ENCODE results near the gene SPECC1L. TPM values are rescaled to one million over a fixed set of nuclear protein-coding genes. Genes with fewer than 3 reads are reported as not detected.

The SPECC1L gene
- total RNA-seq, 1 experiment from 2014 or later: 14.1 TPM

DNA sequence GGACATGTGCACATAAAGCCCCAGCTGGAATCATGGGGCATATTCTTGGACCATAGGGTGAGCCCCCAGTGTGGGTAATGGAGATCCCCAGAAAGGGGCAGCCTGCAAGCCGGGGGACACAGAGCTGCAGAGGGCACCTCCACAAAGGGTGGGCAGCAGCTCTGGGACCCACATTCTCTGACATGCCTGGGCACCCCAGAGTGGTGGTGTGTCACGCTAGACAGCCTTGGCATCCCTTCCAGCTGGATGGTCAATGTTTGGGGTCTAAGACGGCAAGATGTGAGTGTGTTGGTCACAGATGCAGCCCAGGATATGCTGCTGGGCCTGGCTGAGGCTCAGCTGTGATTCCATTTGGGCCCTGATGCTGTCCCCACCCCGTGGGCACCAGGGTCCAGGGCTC, 166.5 kb downstream of the SPECC1L start:
- Histone ChIP-seq H3K9me3 (ENCODE audit: low read length) (no peaks in the 10 kb centered on the region), H3K79me2 (ENCODE audit: low read length) (no peaks in the 10 kb centered on the region), H3K9ac (ENCODE audit: low read length) (no peak overlapping the region), H4K20me1 (ENCODE audit: low read length) (no peaks in the 10 kb centered on the region), H2AFZ (ENCODE audit: low read length) (no peak overlapping the region), H3K4me2 (ENCODE audit: low read length) (no peak overlapping the region), H3F3A (ENCODE audit: low read length, unreplicated experiment) (no peaks in the 10 kb centered on the region), H3K27ac (ENCODE audit: low read length) (no peak overlapping the region), H3K4me1 (ENCODE audit: insufficient read depth, low read length) (peaks cover 3% of the 10 kb centered on the region; the same call in 1 of the 2 replicates), H3K27me3 (ENCODE audit: low read length) (no peaks in the 10 kb centered on the region), H3K4me3 (ENCODE audit: low read length) (no peak overlapping the region), H3K36me3 (ENCODE audit: low read depth, low read length) (no peaks in the 10 kb centered on the region), H3K9me2 (replicated peaks; ENCODE audit: low read length) (no peaks in the 10 kb centered on the region)
- TF ChIP-seq EZH2 (IDR thresholded peaks at IDR 0.05; ENCODE audit: low read length, unreplicated experiment) (no peak), EZH2phosphoT487 (IDR thresholded peaks at IDR 0.05; ENCODE audit: borderline replicate concordance, low read length) (no peak)
- TF ChIP-seq, protein P1, sequence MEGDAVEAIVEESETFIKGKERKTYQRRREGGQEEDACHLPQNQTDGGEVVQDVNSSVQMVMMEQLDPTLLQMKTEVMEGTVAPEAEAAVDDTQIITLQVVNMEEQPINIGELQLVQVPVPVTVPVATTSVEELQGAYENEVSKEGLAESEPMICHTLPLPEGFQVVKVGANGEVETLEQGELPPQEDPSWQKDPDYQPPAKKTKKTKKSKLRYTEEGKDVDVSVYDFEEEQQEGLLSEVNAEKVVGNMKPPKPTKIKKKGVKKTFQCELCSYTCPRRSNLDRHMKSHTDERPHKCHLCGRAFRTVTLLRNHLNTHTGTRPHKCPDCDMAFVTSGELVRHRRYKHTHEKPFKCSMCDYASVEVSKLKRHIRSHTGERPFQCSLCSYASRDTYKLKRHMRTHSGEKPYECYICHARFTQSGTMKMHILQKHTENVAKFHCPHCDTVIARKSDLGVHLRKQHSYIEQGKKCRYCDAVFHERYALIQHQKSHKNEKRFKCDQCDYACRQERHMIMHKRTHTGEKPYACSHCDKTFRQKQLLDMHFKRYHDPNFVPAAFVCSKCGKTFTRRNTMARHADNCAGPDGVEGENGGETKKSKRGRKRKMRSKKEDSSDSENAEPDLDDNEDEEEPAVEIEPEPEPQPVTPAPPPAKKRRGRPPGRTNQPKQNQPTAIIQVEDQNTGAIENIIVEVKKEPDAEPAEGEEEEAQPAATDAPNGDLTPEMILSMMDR (conservative IDR thresholded peaks at IDR 0.05; ENCODE audit: low read depth, low read length): no peak
- no TSS peak for BruUV-seq (replicated peaks)
- ATAC-seq: no peak
- no peak for DNase-seq
- intact Hi-C loops (cut with micrococcal nuclease): loop anchor here (5.0 kb wide), 1 partner anchor 65 kb away; no protein-coding TSS in a partner anchor
- CTCF ChIA-PET: no interaction called here
- POLR2A ChIA-PET (ENCODE audit: unreplicated experiment): interaction anchor here (0.5 kb wide), 1 partner anchor 90 kb away, joined by 4 read pairs; no protein-coding TSS in a partner anchor

DNA sequence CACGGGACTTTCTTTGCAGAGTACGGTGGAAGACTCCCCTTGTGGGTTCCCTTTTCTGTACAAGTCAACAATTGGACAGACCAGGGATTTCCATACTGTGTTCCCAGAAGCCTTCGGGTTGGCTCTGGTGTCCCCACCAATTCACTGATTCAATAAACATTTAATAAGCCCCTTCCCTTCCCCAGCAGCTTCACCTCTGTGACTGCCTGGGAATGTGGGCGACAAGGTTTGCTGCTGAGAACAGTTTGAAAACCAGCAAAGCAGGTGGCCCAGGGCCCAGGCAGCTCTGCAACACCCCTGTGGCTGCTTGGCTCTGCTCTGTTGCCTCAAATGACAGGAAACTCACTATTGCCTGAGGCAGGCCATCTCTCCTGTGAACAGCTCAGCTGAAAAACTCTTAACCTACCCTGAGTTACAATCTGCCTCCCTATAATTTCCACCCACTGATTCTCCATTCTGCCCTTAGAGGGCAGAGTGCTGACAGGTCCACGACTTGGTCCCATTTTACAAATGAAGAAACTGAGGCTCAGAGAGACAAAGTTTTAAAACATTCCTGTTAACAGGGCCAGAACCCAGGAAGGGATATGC, 167.2 kb downstream of the SPECC1L start:
- H3K9me3 ChIP-seq (ENCODE audit: low read length): no peaks in the 10 kb centered on the region
- intact Hi-C loops (cut with micrococcal nuclease): loop anchor here (5.0 kb wide), 1 partner anchor 64 kb away; no protein-coding TSS in a partner anchor
- peaks cover 3% of the 10 kb centered on the region; the same call in 1 of the 2 replicates for H3K4me1 ChIP-seq (ENCODE audit: insufficient read depth, low read length)
- H3K4me2 ChIP-seq (ENCODE audit: low read length): no peak overlapping the region
- H3K9me2 ChIP-seq (replicated peaks; ENCODE audit: low read length): no peaks in the 10 kb centered on the region
- no peaks in the 10 kb centered on the region for H3K79me2 ChIP-seq (ENCODE audit: low read length)
- no peaks in the 10 kb centered on the region for H4K20me1 ChIP-seq (ENCODE audit: low read length)
- no TSS peak for BruUV-seq (replicated peaks)
- H3K4me3 ChIP-seq (ENCODE audit: low read length): no peak overlapping the region
- no peak overlapping the region for H3K27ac ChIP-seq (ENCODE audit: low read length)
- no peaks in the 10 kb centered on the region for H3F3A ChIP-seq (ENCODE audit: low read length, unreplicated experiment)
- no peaks in the 10 kb centered on the region for H3K36me3 ChIP-seq (ENCODE audit: low read depth, low read length)
- ATAC-seq (peak; percentile 51), DNase-seq (peak; percentile 63)
- POLR2A ChIA-PET (ENCODE audit: unreplicated experiment): no interaction called here
- CTCF ChIA-PET: no interaction called here
- TF ChIP-seq, protein P1 (conservative IDR thresholded peaks at IDR 0.05; ENCODE audit: low read depth, low read length): peak; percentile 46; the same call in 1 of the 2 replicates
- TF ChIP-seq EZH2phosphoT487 (IDR thresholded peaks at IDR 0.05; ENCODE audit: borderline replicate concordance, low read length): no peak
- TF ChIP-seq EZH2 (IDR thresholded peaks at IDR 0.05; ENCODE audit: low read length, unreplicated experiment): no peak
- no peak overlapping the region for H3K9ac ChIP-seq (ENCODE audit: low read length)
- H3K27me3 ChIP-seq (ENCODE audit: low read length): no peaks in the 10 kb centered on the region
- no peak overlapping the region for H2AFZ ChIP-seq (ENCODE audit: low read length)

DNA sequence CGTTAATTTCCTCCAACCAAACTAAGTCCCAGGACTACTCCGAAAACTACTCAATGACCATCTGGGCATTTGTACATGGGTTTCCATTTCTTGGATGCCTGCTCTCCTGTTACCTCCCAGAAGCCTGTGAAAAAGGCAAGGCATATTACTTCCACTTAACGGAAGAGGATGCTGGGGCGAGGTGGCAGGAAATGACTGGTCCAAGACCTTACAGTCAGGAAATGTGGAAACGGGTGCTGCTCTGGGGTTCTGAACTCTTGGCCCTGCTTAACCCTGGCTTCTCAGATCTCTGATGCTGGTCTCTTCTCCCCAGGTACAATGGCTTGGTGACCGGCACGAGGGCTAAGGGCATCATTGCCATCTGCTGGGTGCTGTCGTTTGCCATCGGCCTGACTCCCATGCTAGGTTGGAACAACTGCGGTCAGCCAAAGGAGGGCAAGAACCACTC, 169.7 kb downstream of the SPECC1L start:
- POLR2A ChIA-PET (ENCODE audit: unreplicated experiment): no interaction called here

More for the DNA sequence above, 169.7 kb downstream of the SPECC1L start:
- BruUV-seq (replicated peaks): no TSS peak
- Histone ChIP-seq H3K27me3 (ENCODE audit: low read length) (no peaks in the 10 kb centered on the region), H3K4me2 (ENCODE audit: low read length) (no peak overlapping the region), H2AFZ (ENCODE audit: low read length) (no peak overlapping the region), H3K9me3 (ENCODE audit: low read length) (no peaks in the 10 kb centered on the region), H3K9ac (ENCODE audit: low read length) (no peak overlapping the region), H3K79me2 (ENCODE audit: low read length) (no peaks in the 10 kb centered on the region), H3K4me3 (ENCODE audit: low read length) (no peak overlapping the region), H4K20me1 (ENCODE audit: low read length) (no peaks in the 10 kb centered on the region), H3F3A (ENCODE audit: low read length, unreplicated experiment) (no peaks in the 10 kb centered on the region), H3K27ac (ENCODE audit: low read length) (no peak overlapping the region), H3K36me3 (ENCODE audit: low read depth, low read length) (no peaks in the 10 kb centered on the region), H3K4me1 (ENCODE audit: insufficient read depth, low read length) (no peaks in the 10 kb centered on the region), H3K9me2 (replicated peaks; ENCODE audit: low read length) (no peaks in the 10 kb centered on the region)
- no peak for ATAC-seq
- intact Hi-C loops (cut with micrococcal nuclease): no loop called here
- CTCF ChIA-PET: no interaction called here
- DNase-seq: no peak
- TF ChIP-seq EZH2phosphoT487 (IDR thresholded peaks at IDR 0.05; ENCODE audit: borderline replicate concordance, low read length): no peak
- TF ChIP-seq, protein P1 (conservative IDR thresholded peaks at IDR 0.05; ENCODE audit: low read depth, low read length): no peak
- no peak for TF ChIP-seq EZH2 (IDR thresholded peaks at IDR 0.05; ENCODE audit: low read length, unreplicated experiment)

All from PC-3 (cell line).